ENCODE measurements around the gene DCP2. TPM values are rescaled to one million over a fixed set of nuclear protein-coding genes. Genes with fewer than 3 reads are reported as not detected.

The DCP2 gene
- total RNA-seq, 1 experiment from 2014 or later = 186 TPM

GRCh38 chr5:112933651-112934365 lies 42.8 kb upstream of the DCP2 start (continued):
- TF ChIP-seq ZNF281 (CRISPR knock-in tag; IDR thresholded peaks at IDR 0.05) (no peak), ATF2 (CRISPR knock-in tag; IDR thresholded peaks at IDR 0.05; ENCODE audit: borderline replicate concordance, low read depth) (no peak)

- no peak for TF ChIP-seq GABPB1 (CRISPR knock-in tag; IDR thresholded peaks at IDR 0.05)
- no peak for TF ChIP-seq CREB1 (CRISPR knock-in tag; IDR thresholded peaks at IDR 0.05)
- no peak for TF ChIP-seq ZNF317 (CRISPR knock-in tag; IDR thresholded peaks at IDR 0.05; ENCODE audit: borderline replicate concordance, low read depth)
- TF ChIP-seq ZNF263 (CRISPR knock-in tag; IDR thresholded peaks at IDR 0.05; ENCODE audit: low read depth) = no peak
- ATAC-seq = no peak
- Mint-ChIP-seq H3K27me3 (ENCODE audit: low read depth) (no peaks in the 10 kb centered on the region), H3K4me3 (no peak overlapping the region), H3K4me1 (peaks cover 2% of the 10 kb centered on the region; the same call in 1 of the 2 replicates), H3K9me3 (no peaks in the 10 kb centered on the region), H3K27ac (no peak overlapping the region), H3K36me3 (0 out of 2 replicates have a peak, but pooled peaks cover 8% of the 10 kb centered on the region)
- CTCF ChIA-PET = no interaction called here
- DNase-seq (ENCODE audit: low spot score) = no peak
- POLR2A ChIA-PET = interaction anchor here (0.5 kb wide), 1 partner anchor 841 kb away, joined by 5 read pairs; no protein-coding TSS in a partner anchor
Measured at GRCh38 chr5:112934366-112934663, 42.3 kb upstream of the DCP2 start.

- ATAC-seq = no peak
- CTCF ChIA-PET = no interaction called here
- no peak overlapping the region for H3K27ac Mint-ChIP-seq
Measured at GRCh38 chr5:112935675-112936074, 40.9 kb upstream of the DCP2 start.

GRCh38 chr5:112938286-112938685 lies 38.3 kb upstream of the DCP2 start:
- no peaks in the 10 kb centered on the region for H3K9me3 Mint-ChIP-seq
- H3K36me3 Mint-ChIP-seq = no peaks in the 10 kb centered on the region
- H3K27me3 Mint-ChIP-seq (ENCODE audit: low read depth) = no peaks in the 10 kb centered on the region
- H3K4me3 Mint-ChIP-seq = no peak overlapping the region
- ATAC-seq (no peak), DNase-seq (ENCODE audit: low spot score) (no peak)
- H3K27ac Mint-ChIP-seq = no peak overlapping the region
- ChIA-PET CTCF (no interaction called here), POLR2A (no interaction called here)
- peaks cover 2% of the 10 kb centered on the region; the same call in 1 of the 2 replicates for H3K4me1 Mint-ChIP-seq
- TF ChIP-seq AFF4 (CRISPR knock-in tag; IDR thresholded peaks at IDR 0.05; ENCODE audit: borderline replicate concordance) = no peak
- no peak for TF ChIP-seq ZNF263 (CRISPR knock-in tag; IDR thresholded peaks at IDR 0.05; ENCODE audit: low read depth)
- TF ChIP-seq ARID4B (CRISPR knock-in tag; IDR thresholded peaks at IDR 0.05; ENCODE audit: borderline replicate concordance) = no peak

More at GRCh38 chr5:112935675-112936074, 40.9 kb upstream of the DCP2 start:
- no peaks in the 10 kb centered on the region for H3K9me3 Mint-ChIP-seq
- H3K36me3 Mint-ChIP-seq = 0 out of 2 replicates have a peak, but pooled peaks cover 8% of the 10 kb centered on the region
- TF ChIP-seq ATF3 (CRISPR knock-in tag; conservative IDR thresholded peaks at IDR 0.05) (no peak), FOXP4 (CRISPR knock-in tag; IDR thresholded peaks at IDR 0.05) (no peak)
- POLR2A ChIA-PET = no interaction called here
- no peaks in the 10 kb centered on the region for H3K27me3 Mint-ChIP-seq (ENCODE audit: low read depth)
- peaks cover 2% of the 10 kb centered on the region; the same call in 1 of the 2 replicates for H3K4me1 Mint-ChIP-seq
- no peak overlapping the region for H3K4me3 Mint-ChIP-seq
- DNase-seq (ENCODE audit: low spot score) = no peak

All from WTC11 (cell line).